Gastroesophageal sphincter (tissue), 3 donors: ENCODE results near the gene PCBP3.

Experiments used
- POLR2A ChIP-seq, 2 donors: fragments of 450-650 bp; IDR thresholded peaks; one replicate each; pipeline ENCODE4 v1.6.1; 2017; ENCODE audit warnings: antibody characterized with exemption in 2 of 2, mild to moderate bottlenecking in 2 of 2, moderate library complexity in 1 of 2
- POLR2AphosphoS5 ChIP-seq: sonication (generic); formaldehyde crosslinking; IDR thresholded peaks from one replicate; pipeline ENCODE4 v1.6.1; 2017; ENCODE audit warnings: antibody characterized with exemption
- TF ChIP-seq, protein P1 (sequence below), 4 experiments: fragments of 200-600 bp in 2 of 4; fragments of 450-650 bp in 2 of 4; sonication (generic) in 1 of 4; IDR thresholded peaks; one replicate each; pipeline ENCODE4 v1.5.1; 2017 to 2019; ENCODE audit warnings: antibody characterized with exemption in 4 of 4, mild to moderate bottlenecking in 2 of 4, moderate library complexity in 2 of 4

DNA sequence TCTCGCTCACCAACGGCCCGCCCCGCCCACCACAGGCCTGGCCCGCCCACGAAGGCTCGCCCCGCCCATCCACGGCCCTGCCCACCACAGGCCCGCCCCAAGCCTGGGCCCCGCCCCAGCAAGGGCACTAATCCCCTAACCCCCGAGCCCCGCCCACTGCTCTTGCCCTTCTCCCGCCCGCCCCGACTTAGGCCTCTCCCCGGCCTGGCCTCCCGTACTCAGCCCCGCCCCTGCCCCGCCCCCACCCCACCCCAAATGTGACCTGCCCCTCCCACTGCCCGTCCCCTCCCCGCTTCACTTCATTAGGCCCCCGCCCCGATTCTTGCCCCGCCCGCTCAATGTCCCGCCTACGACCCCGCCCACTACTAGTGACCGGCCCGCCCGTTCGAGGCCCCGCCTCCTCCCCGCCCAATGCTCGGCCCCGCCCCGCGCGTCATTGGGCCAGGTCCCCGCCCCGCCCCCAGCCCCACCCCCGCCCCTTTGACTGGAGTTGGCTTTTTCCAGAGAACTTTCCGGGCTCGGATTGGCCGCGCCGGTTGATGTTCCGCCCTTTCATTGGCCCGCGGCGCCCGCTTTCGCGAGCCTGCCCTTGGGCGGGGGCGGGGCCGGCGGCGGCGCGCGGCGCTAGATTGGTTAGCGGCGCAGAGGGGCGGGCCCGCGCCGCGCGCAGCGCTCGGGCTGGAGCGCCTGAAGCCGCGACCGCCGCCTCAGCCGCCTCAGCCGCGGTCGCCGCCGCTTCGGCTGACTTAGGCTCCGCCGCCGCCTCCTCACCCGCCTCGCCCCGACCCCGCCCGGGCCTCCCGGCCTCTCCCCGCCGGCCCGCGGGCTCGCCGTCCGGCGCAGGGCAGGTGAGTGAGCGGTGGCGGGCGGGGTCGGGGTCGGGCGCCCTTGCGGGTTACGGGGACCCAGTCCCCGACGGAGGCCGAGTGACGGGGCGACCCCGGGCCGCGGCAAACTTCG lies at the start of gene PCBP3:
- no peak for TF ChIP-seq POLR2AphosphoS5
- TF ChIP-seq, protein P1, sequence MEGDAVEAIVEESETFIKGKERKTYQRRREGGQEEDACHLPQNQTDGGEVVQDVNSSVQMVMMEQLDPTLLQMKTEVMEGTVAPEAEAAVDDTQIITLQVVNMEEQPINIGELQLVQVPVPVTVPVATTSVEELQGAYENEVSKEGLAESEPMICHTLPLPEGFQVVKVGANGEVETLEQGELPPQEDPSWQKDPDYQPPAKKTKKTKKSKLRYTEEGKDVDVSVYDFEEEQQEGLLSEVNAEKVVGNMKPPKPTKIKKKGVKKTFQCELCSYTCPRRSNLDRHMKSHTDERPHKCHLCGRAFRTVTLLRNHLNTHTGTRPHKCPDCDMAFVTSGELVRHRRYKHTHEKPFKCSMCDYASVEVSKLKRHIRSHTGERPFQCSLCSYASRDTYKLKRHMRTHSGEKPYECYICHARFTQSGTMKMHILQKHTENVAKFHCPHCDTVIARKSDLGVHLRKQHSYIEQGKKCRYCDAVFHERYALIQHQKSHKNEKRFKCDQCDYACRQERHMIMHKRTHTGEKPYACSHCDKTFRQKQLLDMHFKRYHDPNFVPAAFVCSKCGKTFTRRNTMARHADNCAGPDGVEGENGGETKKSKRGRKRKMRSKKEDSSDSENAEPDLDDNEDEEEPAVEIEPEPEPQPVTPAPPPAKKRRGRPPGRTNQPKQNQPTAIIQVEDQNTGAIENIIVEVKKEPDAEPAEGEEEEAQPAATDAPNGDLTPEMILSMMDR (IDR thresholded peaks at IDR 0.05): no peak
- TF ChIP-seq POLR2A (IDR thresholded peaks at IDR 0.05): peak; percentile 39 to 81
